GM12878 (cell line): Measurements from ENCODE around the gene ADD2. TPM values are rescaled to one million over a fixed set of nuclear protein-coding genes. Genes with fewer than 3 reads are reported as not detected.

ENCODE experiments used
- GATAD2B ChIP-seq: fragments of 450-650 bp; conservative IDR thresholded peaks from 2 replicates; pipeline ENCODE4 v1.6.1; 2017; ENCODE audit warnings: low read depth, mild to moderate bottlenecking, moderate library complexity
- JUND ChIP-seq: IDR thresholded peaks from 2 replicates; pipeline ENCODE4 v1.6.1; 2012; ENCODE audit warnings: low read depth, mild to moderate bottlenecking, low read length, improper control_type of control experiment, moderate library complexity
- NFYA ChIP-seq: IDR thresholded peaks from 2 replicates; pipeline ENCODE4 v1.6.1; 2011; ENCODE audit warnings: low read depth, mild to moderate bottlenecking, low read length, improper control_type of control experiment, borderline replicate concordance
- NKRF ChIP-seq: fragments of 450-650 bp; conservative IDR thresholded peaks from 2 replicates; pipeline ENCODE4 v1.6.1; 2017; ENCODE audit warnings: mild to moderate bottlenecking, moderate library complexity
- SUPT20H ChIP-seq: IDR thresholded peaks from 2 replicates; pipeline ENCODE4 v1.6.1; 2011; ENCODE audit warnings: low read depth, mild to moderate bottlenecking, low read length, moderate library complexity, borderline replicate concordance; ENCODE audit not compliant: control insufficient read depth
- TAF1 ChIP-seq: IDR thresholded peaks from 2 replicates; pipeline ENCODE4 v1.6.1; 2011; ENCODE audit warnings: mild to moderate bottlenecking, low read depth, low read length, borderline replicate concordance
- ZBTB33 ChIP-seq: fragments of 450-650 bp; IDR thresholded peaks from 2 replicates; pipeline ENCODE4 v1.6.1; 2017; ENCODE audit warnings: mild to moderate bottlenecking
- polyA plus RNA-seq, 11 experiments: library from polyadenylated mRNA; depleted of rRNA in 4 of 11; unstranded in 6 of 11; stranded (reverse) in 5 of 11; fragments of >200 nt; fragmentation: Nextera tagmentation in 4 of 11; fragmentation: Illumina TruSeq in 1 of 11; extraction: Ambion mirVana in 4 of 11; extraction: Trizol in 1 of 11; gene quantifications; 1 replicate in 1 of 11; 2 replicates in 10 of 11; pipeline versions ENCODE4 v1.2.1 to v1.2.3, GENCODE V29; 2011 to 2016; ENCODE audit warnings: inconsistent platforms in 2 of 11, missing spikeins in 2 of 11, low read depth in 1 of 11
- total RNA-seq, 4 experiments: library from RNA; depleted of rRNA in 3 of 4; stranded (reverse); fragments of >200 nt in 3 of 4; fragmentation: Illumina TruSeq in 1 of 4; extraction: Trizol in 1 of 4; gene quantifications; 2 replicates each; pipeline versions ENCODE4 v1.2.1 to v1.2.3, GENCODE V29; 2013 to 2021
- TF ChIP-seq, protein P1 (sequence below), 3 experiments: IDR thresholded peaks in 2 of 3; conservative IDR thresholded peaks in 1 of 3; 2 replicates each; pipeline ENCODE4 v1.5.1; 2011; ENCODE audit warnings: low read depth in 3 of 3, low read length in 3 of 3, mild to moderate bottlenecking in 3 of 3, control low read depth in 2 of 3, moderate library complexity in 2 of 3, inconsistent platforms in 1 of 3, mixed read lengths in 1 of 3; ENCODE audit not compliant: control insufficient read depth in 2 of 3, insufficient read depth in 1 of 3; ENCODE audit errors: extremely low read depth in 1 of 3

ADD2 gene
- total and polyA plus RNA-seq, 10 of the 15 experiments (the other 5 are each of a cell fraction or from before 2014, with no cell fraction given) = 0.05 to 0.13 (median 0.08) TPM; not detected in 7

GRCh38 chr2:70806013-70806412 is 38.0 kb upstream of the ADD2 start (continued):
- TF ChIP-seq, protein P1, sequence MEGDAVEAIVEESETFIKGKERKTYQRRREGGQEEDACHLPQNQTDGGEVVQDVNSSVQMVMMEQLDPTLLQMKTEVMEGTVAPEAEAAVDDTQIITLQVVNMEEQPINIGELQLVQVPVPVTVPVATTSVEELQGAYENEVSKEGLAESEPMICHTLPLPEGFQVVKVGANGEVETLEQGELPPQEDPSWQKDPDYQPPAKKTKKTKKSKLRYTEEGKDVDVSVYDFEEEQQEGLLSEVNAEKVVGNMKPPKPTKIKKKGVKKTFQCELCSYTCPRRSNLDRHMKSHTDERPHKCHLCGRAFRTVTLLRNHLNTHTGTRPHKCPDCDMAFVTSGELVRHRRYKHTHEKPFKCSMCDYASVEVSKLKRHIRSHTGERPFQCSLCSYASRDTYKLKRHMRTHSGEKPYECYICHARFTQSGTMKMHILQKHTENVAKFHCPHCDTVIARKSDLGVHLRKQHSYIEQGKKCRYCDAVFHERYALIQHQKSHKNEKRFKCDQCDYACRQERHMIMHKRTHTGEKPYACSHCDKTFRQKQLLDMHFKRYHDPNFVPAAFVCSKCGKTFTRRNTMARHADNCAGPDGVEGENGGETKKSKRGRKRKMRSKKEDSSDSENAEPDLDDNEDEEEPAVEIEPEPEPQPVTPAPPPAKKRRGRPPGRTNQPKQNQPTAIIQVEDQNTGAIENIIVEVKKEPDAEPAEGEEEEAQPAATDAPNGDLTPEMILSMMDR (IDR thresholded peaks at IDR 0.05 in 2 of 3, conservative IDR thresholded peaks at IDR 0.05 in 1 of 3; ENCODE audit: control insufficient read depth in 2 of 3, extremely low read depth in 1 of 3, insufficient read depth in 1 of 3, low read depth in 3 of 3, low read length in 3 of 3) = no peak
- TF ChIP-seq TAF1 (no peak), GATAD2B (no peak), SUPT20H (no peak), JUND (no peak), ZBTB33 (no peak), NKRF (no peak), NFYA (no peak)
